ENCODE measurements around the gene SCFD2. TPM values are rescaled to one million over a fixed set of nuclear protein-coding genes. Genes with fewer than 3 reads are reported as not detected.

SCFD2 gene
- total RNA-seq, 1 experiment from 2014 or later, result 36.6 TPM

GRCh38 chr4:53171797-53172196 lies 194.1 kb downstream of the SCFD2 start:
- DNase-seq (no peak), ATAC-seq (no peak)
- H3K9me2 ChIP-seq (replicated peaks; ENCODE audit: low read length), result no peaks in the 10 kb centered on the region
- no peaks in the 10 kb centered on the region for H4K20me1 ChIP-seq (ENCODE audit: low read length)
- no peaks in the 10 kb centered on the region for H3K9me3 ChIP-seq (ENCODE audit: low read length)
- no peak overlapping the region for H3K9ac ChIP-seq (ENCODE audit: low read length)
- intact Hi-C loops (cut with micrococcal nuclease), result no loop called here
- no peaks in the 10 kb centered on the region for H3K36me3 ChIP-seq (ENCODE audit: low read depth, low read length)
- H3K27ac ChIP-seq (ENCODE audit: low read length), result no peak overlapping the region
- H3F3A ChIP-seq (ENCODE audit: low read length, unreplicated experiment), result no peaks in the 10 kb centered on the region
- H3K27me3 ChIP-seq (ENCODE audit: low read length), result no peaks in the 10 kb centered on the region
- POLR2A ChIA-PET (ENCODE audit: unreplicated experiment), result no interaction called here
- H3K4me1 ChIP-seq (ENCODE audit: insufficient read depth, low read length), result no peaks in the 10 kb centered on the region
- no TSS peak for BruUV-seq (replicated peaks)
- TF ChIP-seq, protein P1, sequence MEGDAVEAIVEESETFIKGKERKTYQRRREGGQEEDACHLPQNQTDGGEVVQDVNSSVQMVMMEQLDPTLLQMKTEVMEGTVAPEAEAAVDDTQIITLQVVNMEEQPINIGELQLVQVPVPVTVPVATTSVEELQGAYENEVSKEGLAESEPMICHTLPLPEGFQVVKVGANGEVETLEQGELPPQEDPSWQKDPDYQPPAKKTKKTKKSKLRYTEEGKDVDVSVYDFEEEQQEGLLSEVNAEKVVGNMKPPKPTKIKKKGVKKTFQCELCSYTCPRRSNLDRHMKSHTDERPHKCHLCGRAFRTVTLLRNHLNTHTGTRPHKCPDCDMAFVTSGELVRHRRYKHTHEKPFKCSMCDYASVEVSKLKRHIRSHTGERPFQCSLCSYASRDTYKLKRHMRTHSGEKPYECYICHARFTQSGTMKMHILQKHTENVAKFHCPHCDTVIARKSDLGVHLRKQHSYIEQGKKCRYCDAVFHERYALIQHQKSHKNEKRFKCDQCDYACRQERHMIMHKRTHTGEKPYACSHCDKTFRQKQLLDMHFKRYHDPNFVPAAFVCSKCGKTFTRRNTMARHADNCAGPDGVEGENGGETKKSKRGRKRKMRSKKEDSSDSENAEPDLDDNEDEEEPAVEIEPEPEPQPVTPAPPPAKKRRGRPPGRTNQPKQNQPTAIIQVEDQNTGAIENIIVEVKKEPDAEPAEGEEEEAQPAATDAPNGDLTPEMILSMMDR (conservative IDR thresholded peaks at IDR 0.05; ENCODE audit: low read depth, low read length), result no peak
- TF ChIP-seq EZH2 (IDR thresholded peaks at IDR 0.05; ENCODE audit: low read length, unreplicated experiment) (no peak), EZH2phosphoT487 (IDR thresholded peaks at IDR 0.05; ENCODE audit: borderline replicate concordance, low read length) (no peak)
- H2AFZ ChIP-seq (ENCODE audit: low read length), result no peak overlapping the region
- H3K4me2 ChIP-seq (ENCODE audit: low read length), result no peak overlapping the region
- H3K79me2 ChIP-seq (ENCODE audit: low read length), result no peaks in the 10 kb centered on the region
- no peak overlapping the region for H3K4me3 ChIP-seq (ENCODE audit: low read length)
- CTCF ChIA-PET, result no interaction called here

DNA sequence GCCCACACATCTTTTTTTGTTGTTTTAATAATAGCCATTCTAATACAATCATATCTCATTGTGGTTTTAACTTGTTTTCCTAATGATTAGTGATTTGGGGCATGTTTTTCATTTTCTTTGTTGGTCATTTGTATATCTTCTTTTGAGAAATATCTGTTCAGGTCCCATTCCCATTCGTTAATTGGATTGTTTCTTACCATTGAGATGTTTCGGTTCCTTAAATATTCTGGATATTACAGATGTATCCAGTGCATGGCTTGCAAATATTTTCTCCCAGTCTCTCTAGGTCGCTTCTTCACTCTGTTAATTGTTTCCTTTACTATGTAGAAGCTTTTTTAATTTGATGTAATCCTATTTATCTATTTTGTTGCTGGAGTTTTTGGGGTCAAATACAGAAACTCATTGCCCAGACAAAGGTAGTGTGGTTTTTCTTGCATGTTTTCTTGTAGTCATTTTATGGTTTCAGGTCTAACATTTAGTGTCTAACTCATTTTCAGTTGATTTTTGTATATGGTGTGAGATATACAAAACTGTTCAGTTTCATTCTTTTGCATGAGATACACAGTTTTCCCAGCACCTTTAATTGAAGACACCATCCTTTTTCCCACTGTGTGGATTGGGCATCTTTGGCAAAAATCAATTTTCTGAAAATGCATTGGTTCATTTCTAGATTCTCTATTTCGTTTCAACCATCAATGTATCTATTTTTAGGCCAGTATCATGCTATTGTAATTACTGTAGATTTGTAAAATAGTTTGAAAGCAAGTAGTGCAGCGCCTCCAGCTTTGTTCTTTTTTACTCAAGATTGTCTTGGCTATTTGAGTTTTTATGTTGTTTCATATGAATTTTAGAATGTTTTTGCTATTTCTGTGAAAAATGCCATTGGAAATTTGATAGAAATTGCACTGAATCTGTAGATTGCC lies 195.9 kb downstream of the SCFD2 start:
- CTCF ChIA-PET, result no interaction called here
- TF ChIP-seq, protein P1 (conservative IDR thresholded peaks at IDR 0.05; ENCODE audit: low read depth, low read length), result no peak
- TF ChIP-seq EZH2 (IDR thresholded peaks at IDR 0.05; ENCODE audit: low read length, unreplicated experiment), result no peak
- TF ChIP-seq EZH2phosphoT487 (IDR thresholded peaks at IDR 0.05; ENCODE audit: borderline replicate concordance, low read length), result no peak
- no TSS peak for BruUV-seq (replicated peaks)

DNA sequence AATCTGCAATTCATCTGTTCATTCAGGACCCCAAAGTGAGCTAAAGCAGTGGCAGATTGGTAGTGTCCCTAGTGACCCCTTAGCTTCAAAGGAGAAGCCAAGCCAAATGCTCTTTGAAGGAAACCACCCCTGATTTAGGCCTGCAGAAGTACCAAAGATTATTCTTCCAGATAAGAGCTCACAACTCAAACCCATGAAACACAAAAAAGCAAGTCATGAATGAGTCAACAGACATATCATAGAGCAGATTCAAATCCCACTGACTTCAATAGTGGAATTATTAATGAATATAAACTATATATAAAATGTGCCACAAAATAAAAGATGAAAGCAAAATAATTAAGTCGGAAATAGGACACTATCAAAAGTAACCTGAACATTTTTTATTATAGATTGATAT lies 197.6 kb downstream of the SCFD2 start:
- no peak for TF ChIP-seq EZH2phosphoT487 (IDR thresholded peaks at IDR 0.05; ENCODE audit: borderline replicate concordance, low read length)
- Histone ChIP-seq H3K4me3 (ENCODE audit: low read length) (no peak overlapping the region), H3K79me2 (ENCODE audit: low read length) (no peaks in the 10 kb centered on the region), H3K4me2 (ENCODE audit: low read length) (no peak overlapping the region), H3K27ac (ENCODE audit: low read length) (no peak overlapping the region), H4K20me1 (ENCODE audit: low read length) (no peaks in the 10 kb centered on the region), H3K9ac (ENCODE audit: low read length) (no peak overlapping the region), H3K9me3 (ENCODE audit: low read length) (no peaks in the 10 kb centered on the region), H3K4me1 (ENCODE audit: insufficient read depth, low read length) (no peaks in the 10 kb centered on the region), H3K36me3 (ENCODE audit: low read depth, low read length) (no peaks in the 10 kb centered on the region), H3K9me2 (replicated peaks; ENCODE audit: low read length) (no peaks in the 10 kb centered on the region), H3F3A (ENCODE audit: low read length, unreplicated experiment) (no peaks in the 10 kb centered on the region), H2AFZ (ENCODE audit: low read length) (no peak overlapping the region), H3K27me3 (ENCODE audit: low read length) (no peaks in the 10 kb centered on the region)
- BruUV-seq (replicated peaks), result no TSS peak
- POLR2A ChIA-PET (ENCODE audit: unreplicated experiment), result no interaction called here
- DNase-seq (no peak), ATAC-seq (no peak)
- CTCF ChIA-PET, result interaction anchor here (0.6 kb wide), 1 partner anchor 446 kb away, joined by 3 read pairs; no protein-coding TSS in a partner anchor
- intact Hi-C loops (cut with micrococcal nuclease), result no loop called here

More for the DNA sequence above, 195.9 kb downstream of the SCFD2 start:
- DNase-seq (no peak), ATAC-seq (no peak)
- no peak overlapping the region for H3K27ac ChIP-seq (ENCODE audit: low read length)
- no peak overlapping the region for H2AFZ ChIP-seq (ENCODE audit: low read length)
- POLR2A ChIA-PET (ENCODE audit: unreplicated experiment), result no interaction called here
- no peaks in the 10 kb centered on the region for H4K20me1 ChIP-seq (ENCODE audit: low read length)
- no peak overlapping the region for H3K9ac ChIP-seq (ENCODE audit: low read length)
- no peaks in the 10 kb centered on the region for H3K36me3 ChIP-seq (ENCODE audit: low read depth, low read length)
- intact Hi-C loops (cut with micrococcal nuclease), result no loop called here
- H3F3A ChIP-seq (ENCODE audit: low read length, unreplicated experiment), result no peaks in the 10 kb centered on the region
- H3K4me2 ChIP-seq (ENCODE audit: low read length), result no peak overlapping the region
- H3K4me1 ChIP-seq (ENCODE audit: insufficient read depth, low read length), result no peaks in the 10 kb centered on the region
- H3K9me3 ChIP-seq (ENCODE audit: low read length), result no peaks in the 10 kb centered on the region
- H3K27me3 ChIP-seq (ENCODE audit: low read length), result no peaks in the 10 kb centered on the region
- no peak overlapping the region for H3K4me3 ChIP-seq (ENCODE audit: low read length)
- no peaks in the 10 kb centered on the region for H3K9me2 ChIP-seq (replicated peaks; ENCODE audit: low read length)
- no peaks in the 10 kb centered on the region for H3K79me2 ChIP-seq (ENCODE audit: low read length)

All from PC-3 (cell line).